Endothelial cell of umbilical vein (primary cell): ENCODE results near the gene SMIM41.

Experiments used
- EZH2 ChIP-seq: IDR thresholded peaks from 2 replicates; pipeline ENCODE4 v1.6.1; 2012; ENCODE audit warnings: borderline replicate concordance, low read depth, mild to moderate bottlenecking, moderate library complexity, low read length, inconsistent platforms; ENCODE audit not compliant: severe bottlenecking
- POLR2A ChIP-seq: IDR thresholded peaks from 2 replicates; pipeline ENCODE4 v1.6.1; 2012; ENCODE audit warnings: low read depth, mild to moderate bottlenecking, control low read depth, low read length

GRCh38 chr12:52093346-52093745 lies 13.8 kb downstream of the SMIM41 start:
- TF ChIP-seq POLR2A (no peak), EZH2 (no peak)
